Measurements from ENCODE around the gene MAGEB17. TPM values are rescaled to one million over a fixed set of nuclear protein-coding genes. Genes with fewer than 3 reads are reported as not detected.
"Not testable (repeated sequence)": the region's sequence is repeated elsewhere in the genome, so short reads cannot be mapped to it uniquely, and the experiment has no call there.

The MAGEB17 gene
- polyA plus RNA-seq (ENCODE audit: insufficient read length in 3 of 3) = under 1 TPM in 1 of 3 donors, not detected in 2; 0.14 TPM

- no peak for DNase-seq (ENCODE audit: low read depth in 3 of 3, low spot score in 2 of 3)
These were observed at the start of gene MAGEB17 for GRCh38 chrX:16167181-16167580. MAGEB17 (plus strand) TSS chrX:16167481; CDS start chrX:16170383, 2,902 bp downstream.

- no peak for DNase-seq (ENCODE audit: low read depth in 3 of 3, low spot score in 2 of 3)
These were observed 47.7 kb upstream of the MAGEB17 start for GRCh38 chrX:16119353-16120220.

GRCh38 chrX:16120431-16120830 is 46.9 kb upstream of the MAGEB17 start:
- DNase-seq (ENCODE audit: low read depth in 3 of 3, low spot score in 2 of 3) = no peak

GRCh38 chrX:16123222-16123786 is 44.0 kb upstream of the MAGEB17 start, which contains the start of gene GRPR:
GRPR (plus strand) TSS chrX:16123565; CDS start chrX:16123954, 389 bp downstream.
- peak; percentile 27 to 55 (median 34) for DNase-seq (ENCODE audit: low read depth in 3 of 3, low spot score in 2 of 3)

GRCh38 chrX:16124201-16124600 is 43.1 kb upstream of the MAGEB17 start:
- no peak for DNase-seq (ENCODE audit: low read depth in 3 of 3, low spot score in 2 of 3)

- no peak for DNase-seq (ENCODE audit: low read depth in 3 of 3, low spot score in 2 of 3)
These were observed 41.6 kb upstream of the MAGEB17 start for GRCh38 chrX:16125520-16126149.

GRCh38 chrX:16130707-16131106 is 36.6 kb upstream of the MAGEB17 start:
- no peak for DNase-seq (ENCODE audit: low read depth in 3 of 3, low spot score in 2 of 3)

GRCh38 chrX:16134936-16135335 is 32.3 kb upstream of the MAGEB17 start:
- DNase-seq (ENCODE audit: low read depth in 3 of 3, low spot score in 2 of 3) = no peak

- DNase-seq (ENCODE audit: low read depth in 3 of 3, low spot score in 2 of 3) = no peak
These were observed 31.2 kb upstream of the MAGEB17 start for GRCh38 chrX:16136080-16136479.

- DNase-seq (ENCODE audit: low read depth in 3 of 3, low spot score in 2 of 3) = no peak
These were observed 29.7 kb upstream of the MAGEB17 start for GRCh38 chrX:16137416-16138107.

- no peak for DNase-seq (ENCODE audit: low read depth in 3 of 3, low spot score in 2 of 3)
These were observed 29.2 kb upstream of the MAGEB17 start for GRCh38 chrX:16138108-16138427.

GRCh38 chrX:16140448-16140847 is 26.8 kb upstream of the MAGEB17 start:
- no peak for DNase-seq (ENCODE audit: low read depth in 3 of 3, low spot score in 2 of 3)

- DNase-seq (ENCODE audit: low read depth in 3 of 3, low spot score in 2 of 3) = no peak
These were observed 26.3 kb upstream of the MAGEB17 start for GRCh38 chrX:16140983-16141382.

GRCh38 chrX:16141422-16142245 is 25.6 kb upstream of the MAGEB17 start:
- no peak for DNase-seq (ENCODE audit: low read depth in 3 of 3, low spot score in 2 of 3)

GRCh38 chrX:16142246-16142558 is 25.1 kb upstream of the MAGEB17 start:
- no peak for DNase-seq (ENCODE audit: low read depth in 3 of 3, low spot score in 2 of 3)

GRCh38 chrX:16143968-16144367 is 23.3 kb upstream of the MAGEB17 start:
- DNase-seq (ENCODE audit: low read depth in 3 of 3, low spot score in 2 of 3) = no peak

GRCh38 chrX:16144420-16144819 is 22.9 kb upstream of the MAGEB17 start:
- no peak for DNase-seq (ENCODE audit: low read depth in 3 of 3, low spot score in 2 of 3)

- not testable (repeated sequence) for DNase-seq (ENCODE audit: low read depth in 3 of 3, low spot score in 2 of 3)
These were observed 22.2 kb upstream of the MAGEB17 start for GRCh38 chrX:16145093-16145492.

GRCh38 chrX:16145656-16146055 is 21.6 kb upstream of the MAGEB17 start:
- no peak for DNase-seq (ENCODE audit: low read depth in 3 of 3, low spot score in 2 of 3)

- no peak for DNase-seq (ENCODE audit: low read depth in 3 of 3, low spot score in 2 of 3)
These were observed 18.4 kb upstream of the MAGEB17 start for GRCh38 chrX:16148896-16149295.
